A549 (cell line): Measurements from ENCODE around the gene MORF4L1. TPM values are rescaled to one million over a fixed set of nuclear protein-coding genes. Genes with fewer than 3 reads are reported as not detected.

Source experiments
- ATAC-seq, 2 experiments: fragments of 200-7000 bp in 1 of 2; fragments of >200 bp in 1 of 2; cut with Nextera tagmentation in 1 of 2; cut with Tn5 transposase in 1 of 2; 3 replicates each; pipeline versions ENCODE4 v1.8.0 to v1.9.1; 2018 to 2020; ENCODE audit warnings: mild to moderate bottlenecking in 1 of 2, moderate library complexity in 1 of 2
- CTCF ChIA-PET: fragments of 300-600 bp; sonication (Branson Sonifier 250); formaldehyde crosslinking; extraction: SDS; loops from one replicate; lab custom pipeline; 2021; ENCODE audit warnings: antibody characterized with exemption, inconsistent platforms; lab: Yijun Ruan, JAX
- POLR2A ChIA-PET: fragments of 350-600 bp; formaldehyde crosslinking; extraction: SDS; loops from one replicate; lab custom pipeline; 2021; ENCODE audit warnings: antibody characterized with exemption, inconsistent platforms; lab: Yijun Ruan, JAX
- DNase-seq, 2 experiments: peaks; one replicate each; pipeline versions ENCODE4 v3.0.0 to v3.0.0-alpha.2; 2011 to 2016; ENCODE audit warnings: low read depth in 1 of 2, low spot score in 1 of 2
- FAIRE-seq: peaks from 2 replicates; lab custom pipeline; 2011; peaks lifted over from hg19 to GRCh38; lab: Jason Lieb, UNC
- H3K27ac ChIP-seq, 2 experiments: fragments of >200 bp; sonication (Bioruptor Twin); formaldehyde crosslinking; 3 replicates each; pipeline ENCODE4 v1.5.1; 2016 to 2017
- H3K4me1 ChIP-seq: fragments of >200 bp; sonication (Bioruptor Twin); formaldehyde crosslinking; 3 replicates; pipeline ENCODE4 v1.6.1; 2016
- H3K4me2 ChIP-seq: fragments of >200 bp; sonication (Bioruptor Twin); formaldehyde crosslinking; 3 replicates; pipeline ENCODE4 v1.6.1; 2016
- H3K4me3 ChIP-seq: fragments of >200 bp; sonication (Bioruptor Twin); formaldehyde crosslinking; 3 replicates; pipeline ENCODE4 v1.5.1; 2016
- H3K9me3 ChIP-seq: fragments of >200 bp; sonication (Bioruptor Twin); formaldehyde crosslinking; 3 replicates; pipeline ENCODE4 v1.6.1; 2016
- BHLHE40 ChIP-seq: IDR thresholded peaks from 2 replicates; pipeline ENCODE4 v1.6.1; 2012; ENCODE audit warnings: low read depth, low read length, inconsistent platforms
- CEBPB ChIP-seq, 2 experiments: fragments of >200 bp in 1 of 2; sonication (Bioruptor Twin) in 1 of 2; formaldehyde crosslinking in 1 of 2; IDR thresholded peaks; 2 replicates each; pipeline ENCODE4 v1.6.1; 2012 to 2016
- CHD2 ChIP-seq: fragments of 150-350 bp; IDR thresholded peaks from 2 replicates; pipeline ENCODE4 v1.6.1; 2014; ENCODE audit warnings: low read length; ENCODE audit not compliant: partially characterized antibody
- EP300 ChIP-seq, 2 experiments: fragments of >200 bp; sonication (Bioruptor Twin); formaldehyde crosslinking; IDR thresholded peaks; 2 replicates in 1 of 2; 3 replicates in 1 of 2; pipeline ENCODE4 v1.6.1; 2016 to 2017
- ESRRA ChIP-seq: fragments of 150-350 bp; IDR thresholded peaks from 2 replicates; pipeline ENCODE4 v1.6.1; 2014; ENCODE audit warnings: mild to moderate bottlenecking, low read length, borderline replicate concordance
- FOSB ChIP-seq: fragments of 250-450 bp; sonication (Bioruptor Pico); IDR thresholded peaks from 2 replicates; pipeline ENCODE4 v1.5.0; 2020; ENCODE audit warnings: mild to moderate bottlenecking, moderate library complexity
- FOSL2 ChIP-seq, 2 experiments: fragments of 450-650 bp in 1 of 2; fragments of >200 bp in 1 of 2; sonication (Bioruptor Twin) in 1 of 2; formaldehyde crosslinking; IDR thresholded peaks; 2 replicates each; pipeline versions ENCODE4 v1.5.0 to v1.6.1; 2016 to 2020; ENCODE audit warnings: mild to moderate bottlenecking in 1 of 2, moderate library complexity in 1 of 2
- FOXS1 ChIP-seq: fragments of 250-450 bp; sonication (Bioruptor Pico); IDR thresholded peaks from 2 replicates; pipeline ENCODE4 v1.5.0; 2020; ENCODE audit warnings: mild to moderate bottlenecking, moderate library complexity
- GATA3 ChIP-seq: IDR thresholded peaks from 2 replicates; pipeline ENCODE4 v1.6.1; 2012; ENCODE audit warnings: borderline replicate concordance
- HOXA7 ChIP-seq: fragments of 250-450 bp; sonication (Bioruptor Pico); IDR thresholded peaks from 2 replicates; pipeline ENCODE4 v1.5.0; 2020; ENCODE audit warnings: mild to moderate bottlenecking, moderate library complexity
- HOXB13 ChIP-seq: fragments of 250-450 bp; sonication (Bioruptor Pico); IDR thresholded peaks from 2 replicates; pipeline ENCODE4 v1.5.0; 2020; ENCODE audit warnings: low read depth, mild to moderate bottlenecking, moderate library complexity
- HOXB5 ChIP-seq: fragments of 250-450 bp; sonication (Bioruptor Pico); IDR thresholded peaks from 2 replicates; pipeline ENCODE4 v1.5.0; 2020; ENCODE audit warnings: mild to moderate bottlenecking, moderate library complexity
- JUNB ChIP-seq: fragments of >200 bp; sonication (Bioruptor Twin); formaldehyde crosslinking; IDR thresholded peaks from 2 replicates; pipeline ENCODE4 v1.6.1; 2016
- MAX ChIP-seq: IDR thresholded peaks from 2 replicates; pipeline ENCODE4 v1.6.1; 2012
- NFE2L2 ChIP-seq: fragments of 150-350 bp; conservative IDR thresholded peaks from 2 replicates; pipeline ENCODE4 v1.6.1; 2014; ENCODE audit warnings: low read length
- NPAS2 ChIP-seq: fragments of 250-450 bp; sonication (Bioruptor Pico); IDR thresholded peaks from 2 replicates; pipeline ENCODE4 v1.8.0; 2022; ENCODE audit warnings: mild to moderate bottlenecking, moderate library complexity, borderline replicate concordance
- PHF8 ChIP-seq: fragments of 200-600 bp; sonication (generic); IDR thresholded peaks from 2 replicates; pipeline ENCODE4 v1.6.1; 2016; ENCODE audit warnings: low read depth, mild to moderate bottlenecking, antibody characterized with exemption, moderate library complexity, borderline replicate concordance
- RAD21 ChIP-seq, 2 experiments: fragments of >200 bp in 1 of 2; sonication (Bioruptor Twin) in 1 of 2; formaldehyde crosslinking in 1 of 2; IDR thresholded peaks in 1 of 2; conservative IDR thresholded peaks in 1 of 2; 2 replicates in 1 of 2; 3 replicates in 1 of 2; pipeline ENCODE4 v1.6.1; 2012 to 2018; ENCODE audit warnings: inconsistent platforms in 1 of 2
- RCOR1 ChIP-seq: fragments of 150-350 bp; IDR thresholded peaks from 2 replicates; pipeline ENCODE4 v1.6.1; 2014; ENCODE audit warnings: antibody characterized with exemption, low read length, low read depth
- TP53 ChIP-seq: fragments of 250-450 bp; sonication (Bioruptor Pico); IDR thresholded peaks from 2 replicates; pipeline ENCODE4 v1.5.0; 2021; ENCODE audit warnings: mild to moderate bottlenecking, moderate library complexity
- USF2 ChIP-seq: fragments of 450-650 bp; IDR thresholded peaks from 2 replicates; pipeline ENCODE4 v1.6.1; 2014; ENCODE audit warnings: antibody characterized with exemption
- ZSCAN20 ChIP-seq: fragments of 250-450 bp; sonication (Bioruptor Pico); IDR thresholded peaks from 2 replicates; pipeline ENCODE4 v1.8.0; 2022; ENCODE audit warnings: mild to moderate bottlenecking, moderate library complexity
- WGBS: methylation state at CpG from one replicate; pipeline ENCODE4 v1.1.6; 2017; ENCODE audit errors: missing lambda C conversion rate; 5-methylcytosine and 5-hydroxymethylcytosine counted together
- polyA plus RNA-seq, 4 experiments: library from polyadenylated mRNA; depleted of rRNA in 3 of 4; stranded (reverse); fragments of >200 nt; fragmentation: RNase III in 1 of 4; extraction: RNeasy Plus Mini Kit Qiagen cat#74134 plus additional on column Dnase treatment in 1 of 4; gene quantifications; 2 replicates in 3 of 4; 3 replicates in 1 of 4; pipeline ENCODE4 v1.2.3, GENCODE V29; 2011 to 2017
- TF ChIP-seq, protein P1 (sequence below): IDR thresholded peaks from 2 replicates; pipeline ENCODE4 v1.6.1; 2012; ENCODE audit warnings: low read depth, borderline replicate concordance
- TF ChIP-seq, protein P2 (sequence below): fragments of >200 bp; sonication (Bioruptor Twin); formaldehyde crosslinking; IDR thresholded peaks from 3 replicates; pipeline ENCODE4 v1.6.1; 2016
- TF ChIP-seq, protein P3 (sequence below): fragments of 200-600 bp; sonication (generic); IDR thresholded peaks from 2 replicates; pipeline ENCODE4 v1.6.1; 2016; ENCODE audit warnings: antibody characterized with exemption, mild to moderate bottlenecking, moderate library complexity
- TF ChIP-seq, protein P4 (sequence below): fragments of >200 bp; sonication (Bioruptor Twin); formaldehyde crosslinking; IDR thresholded peaks from 2 replicates; pipeline ENCODE4 v1.6.1; 2016
- TF ChIP-seq, protein P5 (sequence below): fragments of >200 bp; sonication (Bioruptor Twin); formaldehyde crosslinking; IDR thresholded peaks from 3 replicates; pipeline ENCODE4 v1.5.1; 2016

The MORF4L1 gene
- polyA plus RNA-seq, 2 of the 4 experiments (the other 2 are of a cell fraction), result 498 to 927 TPM

- POLR2A ChIA-PET, result no interaction called here
- no peak for DNase-seq
- Histone ChIP-seq H3K4me3 (no peak overlapping the region), H3K27ac (no peak overlapping the region), H3K4me2 (no peak overlapping the region), H3K9me3 (no peaks in the 10 kb centered on the region), H3K4me1 (no peaks in the 10 kb centered on the region)
- 79% methylated on average over 14 of the region's 14 CpGs for WGBS
- no peak for ATAC-seq
- CTCF ChIA-PET, result interaction anchor here (1.4 to 4.4 kb wide), 4 partner anchors 11 to 247 kb away, joined by 3 to 19 read pairs (median 6); no protein-coding TSS in a partner anchor
- TF ChIP-seq EP300 (IDR thresholded peaks at IDR 0.05) (no peak), ZSCAN20 (CRISPR knock-in tag) (no peak), NFE2L2 (no peak), PHF8 (no peak), USF2 (no peak), BHLHE40 (no peak), HOXA7 (CRISPR knock-in tag) (no peak), HOXB5 (no peak), NPAS2 (CRISPR knock-in tag) (no peak), RCOR1 (no peak), CHD2 (no peak), RAD21 (conservative IDR thresholded peaks at IDR 0.05 in 1 of 2, IDR thresholded peaks at IDR 0.05 in 1 of 2) (no peak), JUNB (no peak)
- no peak for FAIRE-seq
Observed at GRCh38 chr15:78937132-78937739, 64.5 kb downstream of the MORF4L1 start.

GRCh38 chr15:78938658-78939488 lies 66.2 kb downstream of the MORF4L1 start:
- H3K4me3 ChIP-seq, result no peak overlapping the region
- H3K4me1 ChIP-seq, result peaks cover 2% of the 10 kb centered on the region; the same call in 2 of the 3 replicates
- no peak for DNase-seq
- CTCF ChIA-PET, result interaction anchor here (1.4 kb wide), 1 partner anchor 41 kb away, joined by 3 read pairs; no protein-coding TSS in a partner anchor
- no peak for ATAC-seq
- H3K4me2 ChIP-seq, result no peak overlapping the region
- 77% methylated on average over 6 of the region's 6 CpGs for WGBS
- no peak for FAIRE-seq
- H3K27ac ChIP-seq, result no peak overlapping the region
- H3K9me3 ChIP-seq, result no peaks in the 10 kb centered on the region
- POLR2A ChIA-PET, result no interaction called here
- no peak for TF ChIP-seq CHD2
- no peak for TF ChIP-seq TP53
- TF ChIP-seq, protein P1, sequence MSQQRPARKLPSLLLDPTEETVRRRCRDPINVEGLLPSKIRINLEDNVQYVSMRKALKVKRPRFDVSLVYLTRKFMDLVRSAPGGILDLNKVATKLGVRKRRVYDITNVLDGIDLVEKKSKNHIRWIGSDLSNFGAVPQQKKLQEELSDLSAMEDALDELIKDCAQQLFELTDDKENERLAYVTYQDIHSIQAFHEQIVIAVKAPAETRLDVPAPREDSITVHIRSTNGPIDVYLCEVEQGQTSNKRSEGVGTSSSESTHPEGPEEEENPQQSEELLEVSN, result no peak
- TF ChIP-seq, protein P2, sequence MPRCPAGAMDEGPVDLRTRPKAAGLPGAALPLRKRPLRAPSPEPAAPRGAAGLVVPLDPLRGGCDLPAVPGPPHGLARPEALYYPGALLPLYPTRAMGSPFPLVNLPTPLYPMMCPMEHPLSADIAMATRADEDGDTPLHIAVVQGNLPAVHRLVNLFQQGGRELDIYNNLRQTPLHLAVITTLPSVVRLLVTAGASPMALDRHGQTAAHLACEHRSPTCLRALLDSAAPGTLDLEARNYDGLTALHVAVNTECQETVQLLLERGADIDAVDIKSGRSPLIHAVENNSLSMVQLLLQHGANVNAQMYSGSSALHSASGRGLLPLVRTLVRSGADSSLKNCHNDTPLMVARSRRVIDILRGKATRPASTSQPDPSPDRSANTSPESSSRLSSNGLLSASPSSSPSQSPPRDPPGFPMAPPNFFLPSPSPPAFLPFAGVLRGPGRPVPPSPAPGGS, result no peak
- TF ChIP-seq HOXB13, result no peak
- TF ChIP-seq MAX, result no peak
- TF ChIP-seq, protein P3, sequence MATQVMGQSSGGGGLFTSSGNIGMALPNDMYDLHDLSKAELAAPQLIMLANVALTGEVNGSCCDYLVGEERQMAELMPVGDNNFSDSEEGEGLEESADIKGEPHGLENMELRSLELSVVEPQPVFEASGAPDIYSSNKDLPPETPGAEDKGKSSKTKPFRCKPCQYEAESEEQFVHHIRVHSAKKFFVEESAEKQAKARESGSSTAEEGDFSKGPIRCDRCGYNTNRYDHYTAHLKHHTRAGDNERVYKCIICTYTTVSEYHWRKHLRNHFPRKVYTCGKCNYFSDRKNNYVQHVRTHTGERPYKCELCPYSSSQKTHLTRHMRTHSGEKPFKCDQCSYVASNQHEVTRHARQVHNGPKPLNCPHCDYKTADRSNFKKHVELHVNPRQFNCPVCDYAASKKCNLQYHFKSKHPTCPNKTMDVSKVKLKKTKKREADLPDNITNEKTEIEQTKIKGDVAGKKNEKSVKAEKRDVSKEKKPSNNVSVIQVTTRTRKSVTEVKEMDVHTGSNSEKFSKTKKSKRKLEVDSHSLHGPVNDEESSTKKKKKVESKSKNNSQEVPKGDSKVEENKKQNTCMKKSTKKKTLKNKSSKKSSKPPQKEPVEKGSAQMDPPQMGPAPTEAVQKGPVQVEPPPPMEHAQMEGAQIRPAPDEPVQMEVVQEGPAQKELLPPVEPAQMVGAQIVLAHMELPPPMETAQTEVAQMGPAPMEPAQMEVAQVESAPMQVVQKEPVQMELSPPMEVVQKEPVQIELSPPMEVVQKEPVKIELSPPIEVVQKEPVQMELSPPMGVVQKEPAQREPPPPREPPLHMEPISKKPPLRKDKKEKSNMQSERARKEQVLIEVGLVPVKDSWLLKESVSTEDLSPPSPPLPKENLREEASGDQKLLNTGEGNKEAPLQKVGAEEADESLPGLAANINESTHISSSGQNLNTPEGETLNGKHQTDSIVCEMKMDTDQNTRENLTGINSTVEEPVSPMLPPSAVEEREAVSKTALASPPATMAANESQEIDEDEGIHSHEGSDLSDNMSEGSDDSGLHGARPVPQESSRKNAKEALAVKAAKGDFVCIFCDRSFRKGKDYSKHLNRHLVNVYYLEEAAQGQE, result no peak
- no peak for TF ChIP-seq HOXA7 (CRISPR knock-in tag)
- TF ChIP-seq GATA3, result no peak
- TF ChIP-seq, protein P4, sequence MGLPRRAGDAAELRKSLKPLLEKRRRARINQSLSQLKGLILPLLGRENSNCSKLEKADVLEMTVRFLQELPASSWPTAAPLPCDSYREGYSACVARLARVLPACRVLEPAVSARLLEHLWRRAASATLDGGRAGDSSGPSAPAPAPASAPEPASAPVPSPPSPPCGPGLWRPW, result no peak
- TF ChIP-seq FOSB (CRISPR knock-in tag), result no peak
- TF ChIP-seq, protein P5, sequence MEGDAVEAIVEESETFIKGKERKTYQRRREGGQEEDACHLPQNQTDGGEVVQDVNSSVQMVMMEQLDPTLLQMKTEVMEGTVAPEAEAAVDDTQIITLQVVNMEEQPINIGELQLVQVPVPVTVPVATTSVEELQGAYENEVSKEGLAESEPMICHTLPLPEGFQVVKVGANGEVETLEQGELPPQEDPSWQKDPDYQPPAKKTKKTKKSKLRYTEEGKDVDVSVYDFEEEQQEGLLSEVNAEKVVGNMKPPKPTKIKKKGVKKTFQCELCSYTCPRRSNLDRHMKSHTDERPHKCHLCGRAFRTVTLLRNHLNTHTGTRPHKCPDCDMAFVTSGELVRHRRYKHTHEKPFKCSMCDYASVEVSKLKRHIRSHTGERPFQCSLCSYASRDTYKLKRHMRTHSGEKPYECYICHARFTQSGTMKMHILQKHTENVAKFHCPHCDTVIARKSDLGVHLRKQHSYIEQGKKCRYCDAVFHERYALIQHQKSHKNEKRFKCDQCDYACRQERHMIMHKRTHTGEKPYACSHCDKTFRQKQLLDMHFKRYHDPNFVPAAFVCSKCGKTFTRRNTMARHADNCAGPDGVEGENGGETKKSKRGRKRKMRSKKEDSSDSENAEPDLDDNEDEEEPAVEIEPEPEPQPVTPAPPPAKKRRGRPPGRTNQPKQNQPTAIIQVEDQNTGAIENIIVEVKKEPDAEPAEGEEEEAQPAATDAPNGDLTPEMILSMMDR, result no peak
- no peak for TF ChIP-seq FOXS1
- TF ChIP-seq CEBPB (IDR thresholded peaks at IDR 0.05), result no peak
- TF ChIP-seq PHF8, result no peak
- no peak for TF ChIP-seq FOSL2 (IDR thresholded peaks at IDR 0.05)
- no peak for TF ChIP-seq FOSL2 (CRISPR knock-in tag; IDR thresholded peaks at IDR 0.05)
- TF ChIP-seq ESRRA, result no peak
